GM19035 (cell line): Measurements from ENCODE around the gene STAT4.

Experiments used
- ATAC-seq: cut with Tn5 transposase; IDR thresholded peaks from one replicate; pipeline ENCODE4 v1.9.1; 2021; ENCODE audit not compliant: unreplicated experiment

Gene STAT4

DNA sequence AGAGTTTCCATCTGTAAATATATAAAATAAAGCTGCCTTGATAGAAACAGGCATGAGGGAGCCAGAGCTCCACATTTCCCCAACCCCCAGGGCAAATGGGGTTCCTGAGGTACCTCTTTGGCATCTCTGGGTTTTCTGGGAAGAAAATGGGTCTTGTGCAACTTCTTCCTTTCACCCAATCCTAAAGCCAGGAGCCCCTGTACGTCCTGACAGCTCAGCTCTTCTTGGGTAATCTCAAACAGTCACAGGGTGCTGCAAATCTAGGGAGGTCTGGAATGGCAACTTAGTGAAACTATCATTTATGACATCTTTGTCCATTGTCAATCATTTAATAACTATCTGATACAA is 100.2 kb downstream of the STAT4 start:
- no peak for ATAC-seq

DNA sequence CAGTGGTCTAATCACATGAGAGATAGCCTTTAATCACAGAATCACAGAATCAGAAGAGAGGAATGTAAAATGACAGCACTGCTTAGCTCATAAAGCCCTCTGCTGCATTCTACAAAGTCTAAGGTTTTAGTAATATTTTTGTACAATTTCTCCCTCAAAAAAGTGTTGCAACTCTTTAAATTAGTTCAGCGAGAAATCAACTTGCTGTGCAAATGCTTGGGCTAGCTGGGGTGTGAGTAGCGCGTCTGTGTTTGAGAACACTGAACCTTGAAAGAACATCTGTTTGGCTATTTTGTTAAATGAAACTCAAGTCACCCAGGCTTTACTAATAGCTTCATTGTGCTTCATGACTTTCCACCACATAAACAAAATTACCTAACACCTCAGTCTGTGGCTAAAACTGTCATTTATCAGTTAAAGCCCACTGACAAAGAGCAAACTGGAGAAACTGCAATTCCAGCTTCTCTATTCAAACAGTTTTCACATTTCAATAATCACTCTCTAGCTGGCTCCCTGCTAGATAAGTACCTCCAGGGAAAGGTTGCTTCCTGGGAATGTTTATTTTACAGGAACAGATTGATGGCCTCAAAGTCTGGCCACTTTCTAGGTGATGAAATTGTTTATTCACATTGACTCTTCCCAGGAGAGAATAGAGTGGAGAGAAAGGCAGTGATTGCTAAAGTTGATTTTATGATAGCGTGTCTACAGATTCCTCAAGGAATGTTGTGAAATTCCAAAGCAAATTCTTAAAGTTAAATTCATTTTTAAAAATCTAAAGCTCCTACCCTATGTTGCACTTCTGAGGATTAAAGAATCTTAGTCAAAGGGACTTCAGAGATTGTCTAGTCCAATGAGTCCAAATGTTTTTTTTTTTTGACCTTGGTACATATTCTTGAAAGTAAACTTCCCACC is 100.8 kb downstream of the STAT4 start:
- peak; percentile 47 for ATAC-seq

DNA sequence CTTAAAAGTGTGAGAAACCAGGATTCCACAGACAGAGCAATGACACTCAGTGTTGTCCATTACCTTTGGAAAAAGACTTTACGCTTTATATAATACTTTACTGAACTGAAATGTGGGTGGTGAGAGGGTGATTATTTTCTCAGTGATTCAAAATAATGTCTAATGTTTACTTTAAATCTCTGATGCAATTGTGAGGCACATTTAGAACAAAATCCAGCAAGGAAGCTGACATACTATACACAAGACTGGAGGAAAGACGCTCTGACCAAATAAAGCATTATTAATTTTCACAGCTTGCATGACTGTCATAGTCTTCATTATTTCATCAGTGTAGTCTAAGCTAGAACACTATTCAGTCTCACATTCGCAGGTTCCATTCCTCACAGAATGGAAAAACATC is 102.7 kb downstream of the STAT4 start:
- no peak for ATAC-seq

DNA sequence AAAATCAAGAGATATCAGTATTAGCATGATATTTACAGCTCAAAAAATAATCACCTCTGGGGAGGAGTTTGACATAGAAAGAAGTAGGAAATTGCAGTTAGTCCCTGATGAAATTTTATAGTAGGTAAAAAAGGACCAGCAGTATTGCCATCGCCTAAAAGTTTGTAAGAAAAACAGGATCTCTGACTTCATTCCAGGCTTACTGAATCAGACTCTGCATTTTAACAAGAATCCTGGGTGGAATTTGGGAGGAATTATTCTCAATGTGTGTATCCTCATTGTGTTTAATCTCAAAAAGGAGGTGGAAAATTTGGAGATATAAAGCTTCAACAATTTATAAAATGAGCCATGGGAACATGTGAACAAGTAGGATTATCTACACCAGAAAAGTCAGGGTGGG is 105.7 kb downstream of the STAT4 start:
- no peak for ATAC-seq

DNA sequence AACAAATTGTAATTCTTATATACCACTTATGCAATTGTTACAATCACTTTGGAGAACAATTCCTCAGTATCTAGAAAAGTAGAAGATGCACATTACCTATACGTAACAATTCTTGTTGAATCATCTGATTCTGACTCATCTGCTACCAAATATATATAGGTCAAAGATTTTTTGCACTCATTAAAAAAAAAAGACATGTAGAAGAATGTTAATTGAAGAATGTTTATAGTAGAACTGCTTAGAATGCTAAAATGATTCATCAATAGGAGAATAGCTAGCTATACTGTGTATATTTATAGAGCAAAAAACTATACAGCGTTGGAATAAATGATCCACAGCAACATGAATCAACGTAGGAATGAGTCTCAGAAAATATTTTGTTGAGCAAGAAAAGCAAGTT is 107.4 kb downstream of the STAT4 start:
- ATAC-seq: no peak

DNA sequence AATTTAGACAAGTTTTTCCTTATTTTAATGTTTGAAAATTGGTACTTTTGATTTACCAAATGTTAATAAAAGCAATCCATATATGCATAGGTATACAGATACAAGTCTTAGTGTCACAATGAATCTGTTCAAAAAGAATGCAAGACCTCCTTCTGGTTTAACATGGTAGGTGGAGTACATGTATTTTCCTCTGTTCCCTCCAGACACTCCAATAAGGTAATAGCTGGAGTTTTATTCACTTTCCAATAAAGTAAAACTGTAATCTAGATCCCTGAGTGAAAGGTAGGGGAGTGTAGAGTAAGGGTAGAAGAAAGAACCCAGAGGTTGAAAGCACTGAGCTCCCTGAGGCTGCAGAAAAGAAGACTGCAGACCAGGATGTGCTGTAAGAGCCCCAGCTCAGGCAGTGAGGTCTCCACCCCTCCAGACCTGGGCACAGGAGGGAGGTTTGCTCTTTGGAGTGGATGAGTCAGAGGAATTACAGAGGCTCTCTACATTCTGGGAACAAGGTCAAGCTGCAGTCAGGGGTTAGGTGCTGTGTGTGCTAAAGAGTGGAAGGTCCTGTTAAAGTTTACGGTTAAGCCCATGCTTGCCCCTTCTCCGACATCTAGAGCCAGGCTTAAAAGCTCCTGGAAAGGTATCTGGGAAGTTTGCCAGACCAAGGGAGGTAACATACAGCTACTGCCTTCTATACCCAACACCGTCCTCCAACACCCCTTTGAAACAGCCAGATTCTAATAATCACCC is 109.2 kb downstream of the STAT4 start:
- no peak for ATAC-seq

DNA sequence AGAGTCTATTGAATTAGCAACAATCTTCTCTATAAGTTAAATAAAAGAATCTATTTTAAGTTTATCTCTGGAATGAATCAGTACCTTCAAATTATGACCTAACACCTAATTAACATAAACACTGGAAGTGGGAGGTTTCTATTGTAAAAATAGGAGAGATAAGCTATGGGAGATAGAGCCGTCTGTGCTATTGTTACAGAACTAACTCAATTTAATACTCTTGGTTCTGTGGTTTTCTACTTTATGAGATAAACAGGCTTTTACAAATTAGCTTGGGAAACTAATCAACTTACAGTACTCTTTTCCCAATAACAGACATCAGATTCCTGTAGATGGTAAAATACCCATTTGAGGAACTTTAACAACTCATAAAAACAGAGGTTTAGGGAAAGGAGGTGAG is 111.2 kb downstream of the STAT4 start:
- ATAC-seq: no peak

DNA sequence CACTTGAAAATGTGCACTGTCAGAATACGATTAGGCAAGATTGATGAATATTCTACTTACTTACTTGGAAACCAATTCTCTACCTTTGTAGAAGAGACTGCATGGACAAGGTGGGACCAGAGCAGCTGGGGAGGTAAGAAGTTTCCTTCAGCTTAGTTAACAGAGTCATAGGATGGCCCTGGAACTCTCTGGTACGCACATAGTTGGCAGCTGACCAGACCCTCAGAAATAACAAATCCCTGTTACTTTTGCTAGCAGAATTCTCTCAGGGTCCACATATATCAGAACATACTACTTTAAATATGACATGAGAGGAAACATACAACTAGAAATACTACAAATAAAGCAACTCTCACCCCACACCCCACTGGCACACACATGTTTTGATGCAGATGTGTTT is 112.1 kb downstream of the STAT4 start:
- no peak for ATAC-seq

DNA sequence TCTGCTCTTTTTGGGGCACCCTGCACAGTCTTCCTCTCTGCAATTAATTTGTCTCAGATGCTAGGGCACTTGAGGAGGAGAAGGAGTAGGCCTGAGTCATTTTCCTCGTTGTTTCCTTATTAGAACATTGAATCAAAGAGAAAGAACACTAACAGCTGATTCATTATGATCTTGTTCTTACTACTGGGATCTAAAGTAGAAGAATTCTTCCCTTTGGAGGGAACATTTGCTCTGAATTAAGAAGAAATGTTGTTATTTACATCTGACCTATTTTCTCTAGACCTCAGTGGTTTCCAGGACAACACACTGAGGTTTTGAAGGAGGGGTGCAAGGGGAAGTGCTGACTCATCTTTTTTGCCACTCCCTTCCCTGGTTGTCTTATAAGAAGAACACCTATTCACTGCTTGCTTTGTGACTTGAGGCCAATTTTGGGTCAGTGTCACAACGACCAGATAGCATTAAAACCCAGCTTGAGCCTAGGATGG is 112.5 kb downstream of the STAT4 start:
- ATAC-seq: peak; percentile 77

DNA sequence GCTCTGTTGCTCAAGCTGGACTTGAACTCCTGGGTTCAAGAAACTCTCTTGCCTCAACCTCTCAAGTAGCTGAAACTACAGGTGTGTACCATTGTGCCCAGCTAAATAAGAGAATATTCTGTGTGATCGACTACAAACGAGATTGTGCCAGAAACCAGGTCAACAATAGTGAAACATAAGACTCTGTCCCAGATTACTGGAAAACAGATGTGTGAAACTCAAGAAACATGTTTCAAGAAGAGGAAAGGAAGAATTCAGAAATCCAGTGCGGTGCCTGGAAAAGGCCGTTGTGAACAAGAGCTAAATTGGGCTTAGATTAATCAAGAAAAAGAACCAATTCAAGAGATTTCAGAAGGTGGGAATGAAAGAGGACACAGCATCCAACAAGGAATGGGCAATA is 113.4 kb downstream of the STAT4 start:
- no peak for ATAC-seq

DNA sequence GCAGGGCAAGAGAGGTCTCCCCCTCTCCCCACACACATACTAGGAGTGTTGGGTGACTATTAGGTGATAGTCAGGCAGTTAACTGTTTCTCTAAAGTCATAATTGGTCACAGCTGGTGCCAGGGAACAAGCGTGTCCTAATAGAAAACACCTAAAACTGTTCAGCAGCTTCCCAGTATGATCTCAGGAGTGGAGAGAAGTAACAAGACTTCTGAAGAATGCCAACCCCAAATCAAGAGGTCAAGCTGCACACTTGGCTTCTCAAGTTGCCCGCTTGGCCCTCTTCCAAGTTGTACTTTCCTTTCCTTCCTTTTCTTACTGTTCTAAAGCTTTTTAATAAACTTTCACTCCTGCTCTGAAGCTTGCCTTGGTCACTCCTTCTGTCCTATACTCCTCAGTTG is 114.4 kb downstream of the STAT4 start:
- ATAC-seq: no peak

DNA sequence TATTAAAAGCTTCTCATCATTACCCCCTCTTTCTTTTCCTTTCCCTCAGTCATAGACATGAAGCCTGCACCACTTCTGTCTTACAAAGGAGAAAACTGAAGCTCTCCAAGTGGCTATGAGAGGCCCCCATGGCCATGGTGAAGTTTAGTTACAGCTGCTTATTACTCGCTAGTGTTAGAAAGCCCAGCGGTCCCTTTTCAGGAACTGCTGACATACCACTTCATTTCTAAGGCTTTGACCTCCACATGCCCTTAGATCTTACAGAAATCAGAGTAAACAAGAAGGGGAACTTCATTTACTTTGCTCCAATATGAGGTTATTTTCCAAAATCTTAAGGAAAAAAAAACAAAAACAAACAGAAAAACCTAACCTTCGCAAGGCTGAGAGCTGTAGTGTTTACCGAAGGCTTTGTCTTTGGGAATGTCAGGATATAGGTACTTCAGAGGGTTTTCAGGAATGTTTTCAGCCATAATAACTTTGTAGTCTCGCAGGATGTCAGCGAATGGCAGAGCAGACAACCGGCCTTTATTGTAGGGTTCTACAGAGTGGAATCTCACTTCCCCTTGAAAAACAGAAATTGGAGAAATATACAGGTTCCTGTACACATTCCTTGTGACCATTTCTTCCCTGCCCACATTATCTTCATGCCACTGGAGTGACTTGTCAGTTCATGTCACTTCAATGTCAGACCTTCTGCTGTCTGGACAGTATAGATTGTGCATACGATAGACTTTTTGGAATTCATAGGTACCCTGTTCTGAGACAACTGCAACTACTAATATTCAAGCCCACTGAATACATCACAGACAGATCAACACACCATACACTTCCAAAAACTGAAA is 118.0 kb downstream of the STAT4 start:
- ATAC-seq: no peak

DNA sequence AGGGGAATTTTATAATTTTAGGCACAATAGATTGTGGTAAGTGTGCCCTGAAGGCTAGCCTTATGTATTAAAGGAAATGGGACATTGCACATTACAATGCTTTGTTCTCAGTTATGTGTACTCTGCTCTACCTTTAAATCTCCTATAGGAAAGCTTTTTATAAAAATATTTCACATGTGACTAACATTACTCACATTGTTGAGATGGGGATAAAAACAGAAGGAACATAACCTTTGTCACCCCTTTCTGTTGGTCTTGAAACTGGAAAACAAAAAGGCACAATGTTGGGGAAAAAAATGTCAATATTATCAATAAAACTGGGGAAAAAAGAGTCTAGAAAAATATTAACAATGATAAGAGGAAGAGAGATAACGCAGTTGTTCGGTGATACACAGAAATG is 119.5 kb downstream of the STAT4 start:
- ATAC-seq: no peak

DNA sequence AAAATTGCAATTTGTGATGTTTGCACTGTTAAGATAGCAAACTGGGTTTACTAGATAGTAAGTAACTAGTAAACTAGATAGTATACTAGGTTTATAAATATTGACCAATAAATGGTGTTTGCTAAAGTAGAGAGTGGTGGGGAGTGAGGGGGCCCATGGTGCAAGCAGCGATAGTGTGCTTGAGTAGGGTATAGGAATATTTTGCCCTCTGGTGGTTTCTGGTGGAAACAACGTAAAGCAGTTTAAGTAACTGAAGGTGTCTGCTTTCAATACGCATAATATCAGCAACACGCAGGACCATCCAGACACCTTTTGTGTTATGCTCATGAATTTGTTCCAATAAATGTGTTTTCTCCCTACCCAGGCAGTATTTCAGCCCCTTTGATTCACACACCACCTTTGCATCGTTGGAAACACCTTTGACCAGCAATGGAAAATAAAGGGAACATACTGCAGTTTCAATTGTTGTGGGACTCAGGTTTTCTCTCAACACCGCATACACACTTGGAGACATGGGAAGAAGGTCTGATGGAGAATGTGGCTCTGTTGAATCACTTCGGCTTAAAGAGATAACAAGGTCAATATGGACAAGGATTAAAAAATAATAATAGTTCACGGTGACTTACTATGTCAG is 120.2 kb downstream of the STAT4 start:
- peak; percentile 94 for ATAC-seq

DNA sequence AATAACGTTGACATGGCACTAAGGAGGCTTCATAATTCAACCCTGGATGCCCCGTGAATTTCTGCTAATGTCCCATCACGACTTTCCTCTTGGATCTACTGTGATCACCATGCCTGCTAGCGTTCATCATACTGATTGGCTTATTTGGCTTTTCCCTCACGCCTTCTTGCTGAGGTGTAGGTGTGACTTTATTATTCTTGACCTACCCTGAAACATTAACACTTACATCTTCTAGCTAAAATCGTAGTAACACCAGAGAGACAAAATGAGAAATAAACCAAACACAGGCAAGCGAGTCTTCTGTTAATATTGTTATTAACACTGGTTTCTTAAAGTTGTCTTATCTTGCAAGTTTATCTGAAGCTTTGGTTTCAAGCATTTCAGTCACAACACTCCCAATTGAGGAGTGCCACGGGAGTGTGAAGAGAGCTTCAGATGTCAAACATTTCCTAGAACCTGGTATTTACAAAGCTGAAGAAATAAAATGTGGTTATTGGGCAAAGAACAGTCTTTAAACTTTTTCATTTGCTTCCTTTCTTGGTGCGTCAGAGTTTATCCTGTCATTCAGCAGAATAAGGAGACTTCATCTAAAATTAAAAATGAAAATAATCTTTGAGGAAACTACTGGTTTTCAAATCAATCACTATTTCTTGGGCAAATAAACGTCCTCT is 121.4 kb downstream of the STAT4 start:
- ATAC-seq: no peak

DNA sequence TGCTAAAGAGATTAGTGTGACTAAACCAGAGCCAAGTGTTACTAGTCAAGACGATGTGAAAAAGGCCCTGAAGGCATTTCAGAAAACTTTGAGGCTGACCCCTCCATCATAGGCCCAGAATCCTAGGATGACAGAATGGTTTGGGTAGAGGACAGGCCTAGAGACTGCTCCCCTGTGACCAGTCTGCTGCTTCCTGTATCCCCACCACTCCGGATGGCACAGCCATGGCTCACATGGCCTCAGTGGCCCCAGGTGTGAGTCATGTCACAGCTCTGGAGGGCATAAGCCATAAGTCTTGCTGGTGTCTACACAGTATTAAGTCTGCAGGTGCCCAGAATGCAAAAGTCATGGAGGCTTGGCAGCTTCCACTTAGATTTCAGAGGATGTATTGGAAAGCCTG is 124.4 kb downstream of the STAT4 start:
- no peak for ATAC-seq

DNA sequence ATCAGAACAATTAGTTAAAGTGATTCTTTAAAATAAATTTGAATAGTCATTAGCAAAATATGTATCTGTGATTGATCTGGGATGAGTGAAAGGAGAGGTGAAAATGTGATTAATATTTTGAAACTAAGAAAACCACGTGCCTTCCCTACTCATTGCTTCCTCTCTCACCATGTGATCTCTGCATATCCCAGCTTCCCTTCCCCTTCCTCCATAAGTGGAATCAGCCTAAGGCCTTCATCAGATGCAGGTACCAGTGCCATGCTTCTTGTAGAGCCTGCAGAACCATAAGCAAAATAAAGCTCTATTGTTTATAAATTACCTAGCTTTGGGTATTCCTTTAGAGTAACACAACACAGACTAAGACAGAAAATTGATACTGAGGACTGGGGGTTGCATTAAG is 125.7 kb downstream of the STAT4 start:
- no peak for ATAC-seq

DNA sequence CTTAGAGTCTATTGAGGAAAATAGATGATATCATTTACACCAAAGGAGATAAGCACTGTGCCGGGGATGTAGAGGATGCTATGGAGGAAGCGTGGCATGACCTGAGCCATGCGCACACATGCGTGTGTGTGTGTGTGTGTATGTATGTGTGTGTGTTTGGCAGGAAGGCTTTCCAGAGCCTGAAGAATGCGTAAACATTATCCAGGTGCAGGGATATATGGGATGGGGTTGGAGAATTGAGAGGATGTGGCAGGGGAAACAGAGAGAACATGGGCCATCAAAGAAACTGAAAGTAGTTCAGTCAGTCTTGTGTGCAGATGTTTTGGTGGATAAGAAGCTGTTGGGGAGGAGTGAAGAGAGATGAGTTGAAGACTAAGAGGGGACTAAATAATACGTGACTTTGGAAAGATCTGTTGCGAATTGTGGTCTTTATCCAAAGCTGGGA is 127.5 kb downstream of the STAT4 start:
- ATAC-seq: no peak

DNA sequence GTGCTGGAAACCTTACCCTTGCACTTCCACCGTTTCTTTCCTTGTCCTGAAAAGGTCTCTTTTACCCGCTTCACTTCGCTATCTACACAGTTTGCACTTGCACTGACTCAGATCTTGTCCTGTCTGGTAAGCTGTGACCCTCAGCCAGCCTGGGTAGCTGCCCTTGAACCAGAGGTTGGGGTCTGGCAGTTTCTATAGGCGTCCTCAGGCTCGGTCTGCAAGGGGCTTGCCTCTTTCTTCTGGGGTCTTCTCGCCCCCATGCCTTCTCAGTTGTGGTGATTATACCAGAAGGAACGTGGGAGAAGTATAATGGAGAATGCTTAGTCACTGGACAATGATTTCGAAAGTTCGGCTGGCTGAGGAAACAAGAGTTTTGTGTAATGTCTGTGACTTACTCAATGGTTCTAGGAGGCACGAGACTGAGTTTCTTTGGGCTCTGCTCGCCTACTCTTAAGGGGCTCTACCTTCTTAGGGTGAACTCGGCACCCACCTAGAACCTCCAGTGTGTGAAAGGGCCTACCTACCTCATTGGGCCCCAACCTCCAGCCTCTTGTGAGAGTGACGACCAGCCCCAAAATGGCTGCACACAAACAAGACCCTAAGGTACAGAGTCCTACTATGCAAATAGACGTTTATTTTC is 129.9 kb downstream of the STAT4 start:
- ATAC-seq: peak; percentile 29

DNA sequence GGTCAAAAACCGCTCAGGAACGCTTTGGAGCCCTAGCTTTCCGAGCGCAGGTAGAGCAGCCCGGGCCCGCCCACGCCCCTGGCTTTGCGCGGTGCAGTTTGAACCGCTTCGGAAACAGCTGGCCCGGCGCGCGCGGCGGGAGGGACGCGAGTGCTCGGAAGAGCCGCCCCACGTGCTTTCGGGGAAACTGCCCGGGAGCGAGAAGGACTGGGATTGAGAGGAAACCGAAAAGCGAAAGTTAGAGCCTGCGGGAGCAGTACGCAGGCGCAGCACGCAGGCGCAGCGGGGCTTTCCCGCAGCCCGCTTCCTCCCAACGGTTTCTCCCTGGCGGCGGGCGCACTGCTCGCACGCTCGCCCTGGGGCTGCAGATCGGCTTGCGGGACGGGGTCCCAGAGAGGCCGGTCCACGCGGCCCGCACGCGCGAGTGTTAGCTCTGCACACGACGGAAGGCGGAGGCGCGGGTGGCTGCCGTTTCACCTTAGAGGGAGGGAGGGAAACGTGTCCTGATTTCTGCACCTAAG is 130.5 kb downstream of the STAT4 start:
- peak; percentile 74 for ATAC-seq
